GM12878 (cell line): Measurements from ENCODE around the gene RRAGB.

Source experiments
- ETV6 ChIP-seq, 2 experiments: fragments of 450-650 bp in 1 of 2; IDR thresholded peaks in 1 of 2; conservative IDR thresholded peaks in 1 of 2; 2 replicates each; pipeline ENCODE4 v1.6.1; 2014; ENCODE audit warnings: antibody characterized with exemption in 1 of 2, borderline replicate concordance in 1 of 2, low read depth in 1 of 2, mild to moderate bottlenecking in 1 of 2, moderate library complexity in 1 of 2
- HCFC1 ChIP-seq: fragments of 150-350 bp; IDR thresholded peaks from 2 replicates; pipeline ENCODE4 v1.6.1; 2014; ENCODE audit warnings: low read length
- PKNOX1 ChIP-seq: fragments of 450-650 bp; IDR thresholded peaks from 2 replicates; pipeline ENCODE4 v1.6.1; 2016; ENCODE audit warnings: mild to moderate bottlenecking
- REST ChIP-seq: IDR thresholded peaks from 2 replicates; pipeline ENCODE4 v1.6.1; 2012; ENCODE audit warnings: mild to moderate bottlenecking, low read depth, low read length
- ZNF274 ChIP-seq: IDR thresholded peaks from one replicate; pipeline ENCODE4 v1.8.0; 2011; ENCODE audit not compliant: insufficient read length, insufficient read depth

GRCh38 chrX:55738969-55739368 is 21.4 kb downstream of the RRAGB start:
- no peak for TF ChIP-seq ZNF274
- TF ChIP-seq HCFC1: no peak
- no peak for TF ChIP-seq ETV6 (conservative IDR thresholded peaks at IDR 0.05 in 1 of 2, IDR thresholded peaks at IDR 0.05 in 1 of 2; ENCODE audit: borderline replicate concordance in 1 of 2, low read depth in 1 of 2)
- no peak for TF ChIP-seq PKNOX1
- no peak for TF ChIP-seq REST
